Panc1 (cell line): ENCODE data around the gene CORO2A. TPM values are rescaled to one million over a fixed set of nuclear protein-coding genes. Genes with fewer than 3 reads are reported as not detected.

Experiments used
- ATAC-seq: fragments of 200-7000 bp; cut with Tn5 transposase; 2 replicates; pipeline ENCODE4 v1.9.1; 2020; ENCODE audit warnings: mild to moderate bottlenecking, moderate library complexity
- BruUV-seq: library from RNA; stranded (reverse); fragments of 400-500 nt; replicated peaks from 2 replicates; lab custom pipeline; 2021; lab: Mats Ljungman, UMichigan
- CTCF ChIA-PET: fragments of 300-600 bp; sonication (Branson Sonifier 250); formaldehyde crosslinking; loops from one replicate; lab custom pipeline; 2022; ENCODE audit warnings: antibody characterized with exemption; lab: Charles Lee
- POLR2A ChIA-PET: fragments of 300-600 bp; sonication (Branson Sonifier 250); formaldehyde crosslinking; loops from one replicate; lab custom pipeline; 2022; ENCODE audit warnings: antibody characterized with exemption; lab: Charles Lee
- DNase-seq: peaks from one replicate; pipeline ENCODE4 v3.0.0-alpha.2; 2010; ENCODE audit warnings: low read depth, low spot score
- H3K27ac ChIP-seq: 2 replicates; pipeline ENCODE4 v1.5.1; 2011; ENCODE audit warnings: mild to moderate bottlenecking, low read length, inconsistent platforms
- H3K27me3 ChIP-seq: fragments of 200-500 bp; sonication (Bioruptor generic); 2 replicates; pipeline ENCODE4 v1.6.0; 2014; ENCODE audit warnings: low read length, inconsistent platforms; ENCODE audit not compliant: control insufficient read depth, insufficient read depth
- H3K36me3 ChIP-seq: fragments of 200-500 bp; sonication (Bioruptor generic); 2 replicates; pipeline ENCODE4 v1.5.1; 2014; ENCODE audit warnings: inconsistent platforms, mild to moderate bottlenecking, low read length, moderate library complexity; ENCODE audit not compliant: control insufficient read depth, insufficient read depth
- H3K4me1 ChIP-seq: 2 replicates; pipeline ENCODE4 v1.5.1; 2011; ENCODE audit warnings: inconsistent platforms, mild to moderate bottlenecking, low read length, moderate library complexity; ENCODE audit not compliant: control insufficient read depth, insufficient read depth
- H3K4me3 ChIP-seq, 2 experiments: 2 replicates each; pipeline ENCODE4 v1.5.1; 2011 to 2012; ENCODE audit warnings: low read depth in 2 of 2, low read length in 2 of 2, mild to moderate bottlenecking in 2 of 2, inconsistent platforms in 1 of 2, moderate library complexity in 1 of 2
- H3K9me3 ChIP-seq: fragments of 200-500 bp; sonication (Bioruptor generic); 2 replicates; pipeline ENCODE4 v1.5.1; 2014; ENCODE audit warnings: low read depth, mild to moderate bottlenecking, inconsistent platforms, low read length, moderate library complexity; ENCODE audit not compliant: control insufficient read depth, insufficient read depth
- CTCF ChIP-seq: fragments of 450-650 bp; IDR thresholded peaks from 2 replicates; pipeline ENCODE4 v1.5.1; 2017; ENCODE audit warnings: mild to moderate bottlenecking
- POLR2AphosphoS5 ChIP-seq: IDR thresholded peaks from 2 replicates; pipeline ENCODE4 v1.6.1; 2012; ENCODE audit warnings: mild to moderate bottlenecking, low read depth, low read length, moderate library complexity
- REST ChIP-seq, 2 experiments: IDR thresholded peaks; 2 replicates each; pipeline ENCODE4 v1.6.1; 2011 to 2012; ENCODE audit warnings: low read depth in 2 of 2, control low read depth in 1 of 2, low read length in 1 of 2, mild to moderate bottlenecking in 1 of 2, moderate library complexity in 1 of 2; ENCODE audit not compliant: insufficient read depth in 1 of 2
- SIN3A ChIP-seq: IDR thresholded peaks from 2 replicates; pipeline ENCODE4 v1.6.1; 2012; ENCODE audit warnings: low read depth, mild to moderate bottlenecking, low read length, moderate library complexity, borderline replicate concordance; ENCODE audit not compliant: insufficient read depth
- TCF7L2 ChIP-seq: IDR thresholded peaks from 2 replicates; pipeline ENCODE4 v1.6.1; 2011; ENCODE audit warnings: mild to moderate bottlenecking, low read depth, low read length, inconsistent platforms
- in situ Hi-C: cut with HindIII; loops from 2 replicates; pipeline ENCODE4 v1.10.0; 2016; ENCODE audit warnings: low sequenced_read_pairs, low pct_unique_long_range_greater_than_20kb
- intact Hi-C: fragments of 100-400 bp; cut with micrococcal nuclease; formaldehyde crosslinking; loops from one replicate; pipeline ENCODE4 v1.10.0; 2022; ENCODE audit not compliant: unreplicated experiment
- total RNA-seq: library from RNA; stranded (reverse); gene quantifications from one replicate; pipeline ENCODE4 v1.2.1, GENCODE V29; 2021; ENCODE audit not compliant: unreplicated experiment

Gene CORO2A
- total RNA-seq, 1 experiment from 2014 or later = 2.0 TPM

GRCh38 chr9:98154678-98155077 is 37.8 kb downstream of the CORO2A start:
- Histone ChIP-seq H3K9me3 (no peaks in the 10 kb centered on the region), H3K27me3 (no peaks in the 10 kb centered on the region), H3K4me1 (0 out of 2 replicates have a peak, but pooled peaks cover 6% of the 10 kb centered on the region), H3K27ac (no peak overlapping the region), H3K36me3 (no peaks in the 10 kb centered on the region), H3K4me3 (no peak overlapping the region)
- POLR2A ChIA-PET = no interaction called here
- intact Hi-C loops = no loop called here
- in situ Hi-C loops = no loop called here
- CTCF ChIA-PET = no interaction called here
- no peak for ATAC-seq
- TF ChIP-seq TCF7L2 = no peak
- TF ChIP-seq SIN3A = no peak
- no peak for TF ChIP-seq POLR2AphosphoS5
- TF ChIP-seq CTCF = no peak
- TF ChIP-seq REST (IDR thresholded peaks at IDR 0.05; ENCODE audit: insufficient read depth in 1 of 2, low read depth in 2 of 2, low read length in 1 of 2) = no peak
- no peak for DNase-seq
- BruUV-seq = no TSS peak

GRCh38 chr9:98152526-98152925 is 39.9 kb downstream of the CORO2A start:
- Histone ChIP-seq H3K4me3 (no peak overlapping the region), H3K36me3 (no peaks in the 10 kb centered on the region), H3K27me3 (no peaks in the 10 kb centered on the region), H3K27ac (no peak overlapping the region), H3K4me1 (no peaks in the 10 kb centered on the region), H3K9me3 (no peaks in the 10 kb centered on the region)
- BruUV-seq = no TSS peak
- no peak for DNase-seq
- CTCF ChIA-PET = no interaction called here
- intact Hi-C loops = no loop called here
- POLR2A ChIA-PET = no interaction called here
- in situ Hi-C loops = no loop called here
- no peak for ATAC-seq
- no peak for TF ChIP-seq CTCF
- no peak for TF ChIP-seq POLR2AphosphoS5
- TF ChIP-seq TCF7L2 = no peak
- no peak for TF ChIP-seq SIN3A
- TF ChIP-seq REST (IDR thresholded peaks at IDR 0.05; ENCODE audit: insufficient read depth in 1 of 2, low read depth in 2 of 2, low read length in 1 of 2) = no peak
